Measurements from ENCODE around the gene SPPL2A.
"Not testable (repeated sequence)": the region's sequence is repeated elsewhere in the genome, so short reads cannot be mapped to it uniquely, and the experiment has no call there.

SPPL2A gene

DNA sequence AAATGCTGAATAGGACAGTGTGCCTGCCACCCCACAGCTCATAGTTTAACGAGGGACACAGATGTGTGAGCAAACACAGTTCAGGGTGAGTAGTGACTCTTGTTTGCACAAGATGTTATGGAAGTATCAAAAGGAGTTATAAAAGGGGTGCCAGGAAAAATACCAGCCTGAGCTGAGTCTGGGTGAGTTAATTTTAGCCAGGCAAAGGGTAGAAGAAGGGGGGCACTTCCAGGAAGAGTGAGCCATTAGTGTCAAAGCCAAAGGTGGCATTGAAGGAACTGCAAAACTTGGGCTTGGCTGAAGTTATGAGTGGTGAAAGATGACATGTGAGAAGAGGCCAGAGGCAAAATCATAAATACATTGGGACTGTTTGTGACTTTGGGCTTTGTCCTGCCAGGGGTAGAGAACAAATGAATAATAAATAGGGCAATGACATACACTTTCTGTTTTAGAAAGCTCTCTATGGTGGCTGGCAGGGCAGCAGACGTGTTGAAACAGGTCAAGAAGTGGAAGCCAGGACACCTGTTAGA is 1.9 kb upstream of the SPPL2A start:
- DNase-seq (ENCODE audit: low spot score): no peak

DNA sequence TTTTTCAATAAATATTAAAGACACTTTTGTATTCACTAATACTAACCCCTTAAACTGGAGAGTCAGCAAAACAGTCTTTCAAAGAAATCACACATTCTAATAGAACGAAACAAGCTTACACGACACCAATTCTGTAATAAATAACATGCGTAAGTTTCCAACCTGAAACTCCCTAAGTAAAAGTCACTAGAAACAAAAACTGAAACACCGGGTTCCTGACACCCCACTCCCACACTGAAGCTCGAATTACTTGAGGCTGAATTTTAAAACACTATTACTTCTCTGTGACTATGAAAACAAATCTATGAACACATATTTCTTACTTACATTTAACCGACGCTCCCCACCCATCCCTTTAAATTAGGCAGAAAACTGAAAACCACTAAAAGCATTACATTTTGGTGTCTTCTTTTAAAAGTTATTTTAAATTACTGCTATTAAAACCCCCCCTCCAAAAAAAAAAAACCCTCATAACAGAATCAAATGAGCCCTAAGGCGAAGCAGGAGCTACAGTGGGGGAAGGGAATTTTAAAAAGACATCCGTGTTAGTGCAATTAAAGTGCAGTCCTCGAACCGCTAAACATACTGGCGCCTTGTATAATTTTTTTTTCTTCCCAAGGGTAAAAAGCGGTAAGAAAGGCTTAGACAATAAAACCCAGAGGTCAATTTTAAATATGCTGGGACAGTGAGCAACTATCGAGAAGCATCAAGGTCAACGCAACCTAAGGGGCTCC is 878 bp downstream of the SPPL2A start:
- DNase-seq (ENCODE audit: low spot score): no peak

DNA sequence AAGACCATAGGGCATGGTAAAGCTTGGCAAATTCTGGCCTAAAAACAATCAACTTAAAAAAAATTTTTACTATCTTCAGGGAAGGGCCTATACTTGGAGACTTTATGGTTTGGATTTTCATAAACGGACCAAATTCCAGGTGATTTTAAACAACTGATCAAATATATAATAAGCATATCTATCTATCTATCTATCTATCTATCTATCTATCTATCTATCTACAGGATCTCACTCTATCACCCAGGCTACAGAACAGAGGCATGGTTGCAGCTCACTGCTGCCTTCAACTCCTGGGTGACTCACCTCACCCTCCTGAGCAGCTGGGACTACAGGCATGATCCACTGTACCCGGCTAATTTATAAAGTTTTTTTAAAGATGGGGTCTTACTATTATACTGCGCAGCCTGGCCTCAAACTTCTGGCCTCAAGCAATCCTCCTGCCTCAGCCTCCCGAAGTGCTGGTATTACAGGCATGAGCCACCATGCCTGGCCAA is 6.7 kb downstream of the SPPL2A start:
- DNase-seq (ENCODE audit: low spot score): no peak

DNA sequence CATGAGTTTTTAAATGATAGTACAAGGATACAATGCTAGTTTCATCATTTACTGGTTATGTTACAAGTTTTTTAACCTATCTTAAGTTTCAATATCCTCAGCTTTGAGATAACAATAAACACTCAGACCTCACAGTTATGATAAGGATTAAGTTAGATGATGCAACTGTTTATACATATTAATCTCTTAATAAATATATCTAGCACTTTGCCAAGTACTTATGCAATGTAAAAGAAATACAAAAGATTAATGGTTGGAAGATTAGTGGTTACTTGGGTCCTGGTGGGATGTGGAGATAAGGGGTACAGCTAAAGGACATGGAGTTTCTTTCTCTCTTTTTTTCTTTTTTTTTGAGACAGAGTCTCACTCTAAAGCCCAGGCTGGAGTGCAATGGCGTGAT is 12.0 kb downstream of the SPPL2A start:
- no peak for DNase-seq (ENCODE audit: low spot score)

DNA sequence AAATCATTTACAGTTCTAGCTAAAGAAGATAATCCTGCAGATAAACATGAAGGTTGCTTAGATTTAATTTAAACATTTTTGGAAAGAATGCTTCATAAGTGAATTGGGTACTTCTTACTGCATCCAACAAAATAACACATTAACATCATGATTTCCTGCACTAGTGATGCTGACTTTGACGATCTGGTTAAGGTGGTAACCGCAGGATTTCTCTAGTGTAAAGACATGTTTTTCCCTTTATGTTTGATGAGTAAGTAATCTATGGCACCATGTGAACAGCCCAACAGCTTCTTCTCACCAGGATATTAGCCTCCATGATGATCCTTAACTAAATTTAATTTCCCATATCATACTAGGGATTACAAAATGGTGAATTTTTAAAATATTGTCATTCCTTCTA is 14.1 kb downstream of the SPPL2A start:
- no peak for DNase-seq (ENCODE audit: low spot score)

DNA sequence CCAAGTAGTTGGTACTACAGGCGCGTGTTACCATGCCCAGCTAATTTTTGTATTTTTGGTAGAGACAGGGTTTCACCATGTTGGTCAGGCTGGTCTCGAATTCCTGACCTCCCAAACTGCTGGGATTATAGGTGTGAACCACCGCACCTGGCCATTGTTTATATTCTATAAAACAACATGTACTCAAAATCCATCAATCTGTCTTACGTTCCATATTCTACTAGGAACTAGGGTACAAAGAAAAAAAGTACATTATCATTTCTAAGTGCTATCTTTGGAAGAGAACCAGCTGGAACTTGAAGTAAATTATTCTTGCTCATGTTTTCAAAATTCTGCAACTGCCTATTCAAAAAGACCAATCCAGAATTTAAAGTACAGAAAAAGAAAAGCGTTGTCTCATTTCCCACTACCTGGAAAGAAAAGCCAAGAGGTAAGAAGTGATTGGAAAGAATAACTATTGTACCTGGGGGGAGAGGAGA is 15.2 kb downstream of the SPPL2A start:
- DNase-seq (ENCODE audit: low spot score): no peak

DNA sequence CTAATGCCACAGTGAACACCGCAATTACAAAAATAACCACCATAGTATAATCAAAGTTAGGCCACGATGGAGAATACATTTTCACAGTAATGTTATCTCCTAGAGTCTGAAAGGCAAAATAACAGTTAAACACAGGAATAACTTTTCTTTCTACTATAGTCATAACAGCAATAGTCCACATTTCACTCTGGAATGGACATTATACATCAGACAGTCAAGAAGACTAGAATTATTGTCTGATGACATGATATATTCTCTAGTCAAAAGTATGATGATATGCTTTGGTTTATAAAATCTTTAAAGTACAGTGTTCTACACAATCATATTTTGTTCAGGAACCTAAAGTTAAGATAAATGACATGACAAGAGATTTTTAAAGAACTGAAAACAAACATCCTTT is 18.0 kb downstream of the SPPL2A start:
- DNase-seq (ENCODE audit: low spot score): no peak

DNA sequence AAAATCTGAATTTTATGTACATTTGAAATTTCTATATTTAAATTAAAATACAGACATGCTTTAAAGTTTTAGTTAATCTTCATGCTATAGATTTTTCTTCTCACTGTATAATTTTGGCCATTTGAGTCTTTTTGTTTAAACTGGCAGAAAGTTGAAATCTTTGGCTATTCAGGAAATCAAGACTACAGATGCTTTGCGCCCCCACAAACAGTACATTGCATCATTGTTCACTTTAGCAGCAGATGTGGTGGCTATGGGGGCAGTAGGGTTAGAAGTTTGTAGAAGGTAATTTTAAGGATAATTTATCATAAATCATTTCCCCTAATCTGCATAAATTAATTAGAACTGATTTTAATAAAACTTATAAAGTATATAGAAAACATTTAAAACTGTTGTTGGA is 20.9 kb downstream of the SPPL2A start:
- DNase-seq (ENCODE audit: low spot score): no peak

DNA sequence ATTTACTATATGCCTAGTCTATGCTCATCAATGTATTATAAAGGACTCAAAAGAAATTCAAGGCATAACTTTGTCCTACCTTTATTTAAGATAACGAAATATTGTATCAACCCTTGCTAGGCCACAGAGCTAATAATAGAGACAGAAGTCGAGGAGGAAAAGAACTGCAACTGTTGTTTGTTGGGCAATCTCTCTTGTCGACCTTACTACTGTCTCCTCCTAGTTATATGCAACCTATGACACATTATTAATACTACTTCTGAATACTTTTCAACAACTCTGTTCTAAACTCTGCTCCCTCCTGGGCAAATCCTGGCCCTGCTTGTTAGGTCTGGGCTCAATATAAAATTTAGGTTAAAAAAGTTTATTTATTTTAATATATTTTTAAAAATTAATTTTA is 24.6 kb downstream of the SPPL2A start:
- no peak for DNase-seq (ENCODE audit: low spot score)

DNA sequence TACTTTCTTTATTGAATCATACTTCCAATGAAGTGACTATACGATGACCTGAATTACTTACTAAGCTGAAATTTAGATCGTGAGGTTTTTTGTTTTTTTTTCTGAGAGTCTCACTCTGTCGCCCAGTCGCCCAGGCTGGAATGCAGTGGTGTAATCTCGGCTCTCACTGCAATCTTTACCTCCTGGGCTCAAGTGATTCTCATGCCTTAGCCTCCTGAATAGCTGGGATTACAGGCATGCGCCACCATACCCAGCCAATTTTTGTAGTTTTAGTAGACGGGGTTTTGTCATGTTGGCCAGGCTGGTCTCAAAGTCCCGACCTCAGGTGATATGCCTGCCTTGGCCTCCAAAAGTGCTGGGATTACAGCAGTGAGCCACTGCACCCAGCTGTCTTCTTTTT is 28.7 kb downstream of the SPPL2A start:
- DNase-seq (ENCODE audit: low spot score): no peak

DNA sequence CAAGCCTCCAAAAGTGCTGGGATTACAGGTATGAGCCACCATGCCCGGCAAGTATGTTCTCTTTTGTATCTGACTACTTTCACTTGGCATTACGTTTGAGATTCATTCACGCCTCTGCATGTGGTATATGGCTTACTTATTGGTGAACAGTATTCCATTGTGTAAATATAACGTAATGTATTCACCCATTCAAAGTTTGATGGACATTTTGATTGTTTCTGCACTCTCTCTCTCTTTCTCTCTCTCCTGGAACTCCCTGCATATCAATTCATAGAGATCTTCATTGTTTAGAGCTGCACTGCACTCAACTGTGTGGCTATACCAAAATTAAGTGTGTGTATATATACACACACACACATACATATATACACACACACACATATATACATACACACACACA is 30.4 kb downstream of the SPPL2A start:
- no peak for DNase-seq (ENCODE audit: low spot score)

DNA sequence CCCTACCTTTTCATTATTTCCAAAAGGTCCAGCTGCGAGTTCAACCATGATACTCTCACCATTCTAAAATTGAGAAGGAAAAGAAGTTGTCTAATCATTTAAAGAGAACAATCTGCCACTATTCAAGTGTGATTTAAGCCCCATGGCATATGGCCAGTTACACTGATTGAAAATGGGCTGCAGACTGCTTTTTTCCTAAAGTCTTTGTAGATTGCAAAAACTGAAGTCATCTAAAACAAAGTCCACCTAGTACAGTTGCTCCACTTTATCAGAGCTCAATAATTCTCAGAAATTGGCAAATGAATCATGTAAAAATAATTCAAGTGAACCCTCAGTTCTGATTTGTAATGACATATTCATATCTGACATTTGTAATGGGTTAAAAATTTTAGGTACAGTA is 39.2 kb downstream of the SPPL2A start:
- no peak for DNase-seq (ENCODE audit: low spot score)

DNA sequence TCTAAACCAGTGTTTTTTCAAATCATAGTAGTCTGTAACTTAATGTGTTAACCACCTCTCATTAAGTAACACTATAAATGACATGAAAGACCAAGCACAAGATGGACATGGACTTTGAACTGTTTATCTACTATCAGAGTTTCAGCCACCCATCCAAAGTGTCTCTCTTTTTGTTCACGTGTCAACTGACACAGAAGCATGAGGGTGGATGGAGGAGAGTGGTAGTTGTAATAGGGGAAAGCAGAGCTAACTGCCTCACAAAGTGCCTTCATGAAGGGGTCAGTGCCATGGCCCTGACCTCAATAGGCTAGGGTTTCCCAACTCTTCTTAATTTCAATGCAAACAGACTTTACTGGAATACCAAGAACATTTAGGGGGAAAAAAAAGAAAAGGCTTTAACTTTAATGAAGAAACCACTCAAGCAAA is 46.8 kb downstream of the SPPL2A start:
- no peak for DNase-seq (ENCODE audit: low spot score)

DNA sequence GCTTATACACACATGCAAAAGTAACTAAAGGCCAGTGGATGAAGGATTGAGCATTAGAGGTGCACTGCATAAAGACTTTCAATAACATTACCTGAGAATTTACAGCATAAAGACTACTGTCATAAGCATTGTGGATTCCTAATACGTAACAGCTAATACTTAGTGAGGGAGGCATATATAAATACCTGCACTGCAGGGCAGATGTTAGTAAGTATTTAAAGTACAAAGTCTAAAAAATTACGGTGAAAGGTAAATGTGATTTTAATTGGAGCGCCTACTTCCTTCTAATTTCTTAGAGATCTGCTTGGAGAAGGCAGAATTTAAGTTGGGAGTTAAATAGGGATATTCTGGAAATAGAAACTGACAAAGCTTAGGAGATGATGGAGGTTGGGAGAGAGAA is 53.5 kb downstream of the SPPL2A start:
- peak; percentile 34 for DNase-seq (ENCODE audit: low spot score)

DNA sequence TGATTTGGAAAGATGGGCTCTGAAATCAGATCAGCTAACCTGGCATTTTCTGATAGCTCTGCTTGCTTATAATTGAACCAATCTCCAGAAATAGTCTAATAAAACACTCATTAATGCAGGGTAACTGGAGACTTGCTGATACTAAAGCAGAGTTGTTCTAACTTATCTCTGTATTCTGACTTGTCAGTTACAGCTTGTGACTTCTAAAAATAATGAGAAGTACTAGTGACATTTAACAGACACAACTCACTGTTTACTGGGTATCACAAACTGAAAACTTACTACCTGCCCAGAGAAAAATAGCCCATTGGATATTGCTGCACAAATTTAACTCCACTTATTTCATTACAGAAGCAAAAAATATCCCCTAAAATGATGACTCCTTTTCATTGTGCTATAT is 54.9 kb downstream of the SPPL2A start:
- no peak for DNase-seq (ENCODE audit: low spot score)

DNA sequence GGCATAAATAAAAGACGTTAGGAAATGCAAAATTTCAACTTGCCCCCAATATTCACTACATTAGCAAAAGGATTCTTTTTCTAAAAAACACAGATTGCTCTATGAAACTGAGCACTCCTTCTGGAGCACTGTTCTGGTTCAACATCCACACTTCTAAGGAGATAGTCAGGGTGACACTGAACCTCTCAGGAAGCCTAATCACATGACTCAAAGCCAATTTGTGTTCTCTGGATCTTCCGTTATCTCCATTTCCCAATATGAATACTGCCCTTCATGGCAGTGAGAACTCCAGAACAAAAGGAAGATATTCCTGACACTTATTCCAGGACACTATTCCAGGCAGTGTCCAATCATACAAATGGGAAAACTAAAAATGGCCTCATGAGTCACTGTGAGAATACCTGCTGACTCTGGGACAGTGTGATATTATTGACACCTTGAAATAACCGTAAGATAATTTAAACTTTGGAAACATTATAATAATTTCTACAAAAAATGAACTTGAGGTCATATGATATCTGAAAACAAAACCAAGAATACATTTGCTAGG is 57.6 kb downstream of the SPPL2A start:
- DNase-seq (ENCODE audit: low spot score): no peak

DNA sequence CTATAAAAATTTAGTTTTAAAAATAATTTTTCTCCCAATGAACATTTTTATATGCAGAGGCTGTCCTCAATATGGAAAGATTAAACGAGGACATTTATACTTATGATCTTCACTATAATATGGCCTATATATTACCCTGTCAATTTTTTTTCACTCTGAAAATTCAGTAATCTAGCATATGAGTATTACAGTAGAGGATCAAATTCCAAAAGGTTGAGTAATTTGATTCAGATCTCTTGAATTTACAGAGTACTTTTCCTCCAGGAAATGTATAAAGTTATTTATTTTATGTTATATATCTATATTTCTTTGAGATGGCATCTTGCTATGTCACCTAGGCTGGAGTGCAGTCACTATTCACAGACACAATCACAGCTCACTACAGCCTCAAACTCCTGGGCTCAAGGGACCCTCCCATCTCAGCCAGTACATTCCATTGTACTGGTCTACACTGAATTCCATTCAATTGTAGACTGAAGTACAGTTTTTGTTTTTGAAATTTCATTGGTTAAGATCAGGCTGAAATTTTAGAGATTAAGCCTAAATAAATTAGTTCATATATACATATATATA is 62.7 kb downstream of the SPPL2A start:
- DNase-seq (ENCODE audit: low spot score): no peak

DNA sequence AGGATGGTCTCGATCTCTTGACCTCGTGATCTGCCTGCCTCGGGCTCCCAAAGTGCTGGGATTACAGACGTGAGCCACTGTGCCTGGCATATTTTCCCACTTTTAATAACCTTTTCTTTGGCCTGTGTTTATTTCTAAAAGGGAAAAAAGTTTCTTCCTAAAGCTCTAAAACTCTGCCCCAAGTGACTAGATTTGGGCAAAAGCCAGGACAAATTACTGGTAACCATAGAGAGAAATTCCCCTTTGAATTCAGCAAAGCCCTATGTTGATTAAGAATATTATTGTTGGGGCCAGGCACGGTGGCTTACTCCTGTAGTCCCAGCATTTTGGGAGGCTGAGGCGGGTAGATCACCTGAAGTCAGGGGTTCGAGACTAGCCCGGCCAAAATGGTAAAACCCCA is 67.4 kb downstream of the SPPL2A start:
- no peak for DNase-seq (ENCODE audit: low spot score)

DNA sequence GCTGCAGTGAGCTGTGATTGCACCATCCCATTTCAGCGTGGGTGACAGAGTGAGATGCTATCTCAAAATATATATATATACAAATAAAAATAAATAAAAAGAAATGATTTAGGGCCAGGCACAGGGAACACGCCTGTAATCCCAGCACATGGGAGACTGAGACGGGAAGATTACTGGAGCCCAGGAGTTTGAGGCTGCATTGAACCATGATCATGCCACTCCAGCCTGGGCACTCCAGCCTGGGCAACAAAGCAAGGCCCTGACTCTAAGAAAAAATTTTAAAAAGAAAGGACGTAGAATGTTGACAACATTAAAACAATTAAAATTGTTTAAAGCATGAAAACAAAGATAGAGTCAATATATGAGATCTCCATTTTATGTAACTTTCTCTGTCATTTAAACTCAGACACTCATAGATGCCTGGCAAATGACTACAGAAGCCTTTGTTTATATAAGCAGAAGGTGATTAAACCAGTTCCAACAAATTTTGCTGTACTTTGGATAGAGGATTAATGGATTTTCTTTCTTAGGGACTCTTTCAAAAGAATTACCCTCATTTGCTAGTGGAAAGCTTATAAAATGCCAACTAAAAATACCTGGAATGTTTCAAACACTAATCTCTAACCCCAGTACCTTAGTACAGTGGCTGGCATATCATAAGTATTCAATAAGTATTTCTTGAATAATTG is 68.3 kb downstream of the SPPL2A start:
- DNase-seq (ENCODE audit: low spot score): no peak

DNA sequence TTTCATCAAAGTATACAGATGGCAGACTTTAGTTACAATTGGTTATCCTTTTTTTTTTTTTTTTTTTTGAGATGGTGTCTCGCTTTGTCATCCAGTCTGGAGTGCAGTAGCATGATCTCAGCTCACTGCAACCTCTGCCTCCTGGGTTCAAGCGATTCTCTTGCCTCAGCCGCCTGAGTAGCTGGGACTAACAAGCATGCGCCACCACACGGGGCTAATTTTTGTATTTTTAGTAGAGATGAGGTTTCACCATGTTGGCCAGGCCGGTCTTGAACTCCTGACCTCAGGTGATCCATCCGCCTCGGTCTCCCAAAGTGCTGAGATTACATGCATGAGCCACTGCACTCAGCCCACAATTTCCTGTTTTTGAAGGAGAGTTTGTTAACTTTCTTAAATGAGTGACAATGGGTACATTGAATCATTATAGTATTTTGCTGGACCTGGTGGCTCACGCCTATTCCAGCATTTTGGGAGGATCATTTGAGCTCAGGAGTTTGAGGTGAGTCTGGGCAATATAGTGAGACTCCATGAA is 70.8 kb downstream of the SPPL2A start:
- not testable (repeated sequence) for DNase-seq (ENCODE audit: low spot score)

DNA sequence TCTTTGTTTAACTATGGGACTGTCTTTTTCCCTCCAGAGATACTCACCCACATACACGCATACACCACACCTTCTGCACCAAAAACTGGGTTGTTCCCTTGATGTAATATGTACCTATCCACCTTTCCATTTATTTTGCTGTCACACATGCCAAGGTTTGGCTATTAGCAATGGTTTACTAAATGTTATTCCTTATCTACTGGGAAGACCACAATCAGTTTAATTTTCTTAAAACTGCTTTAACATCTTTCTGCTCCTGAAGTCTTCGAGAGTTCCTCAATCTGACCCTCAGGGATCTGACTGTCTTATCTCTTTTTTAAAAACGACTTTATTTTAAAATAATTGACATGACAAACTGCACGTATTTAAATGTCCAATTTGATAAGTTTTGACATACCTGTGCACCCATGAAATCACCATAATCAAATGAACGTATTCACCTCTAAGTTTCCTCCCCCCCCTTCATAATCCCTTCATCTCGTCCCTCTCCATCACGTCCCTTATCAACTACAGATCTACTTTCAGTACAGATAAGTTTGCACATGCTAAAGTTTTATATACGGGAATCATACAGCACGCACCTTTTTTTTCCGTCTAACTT is 78.1 kb downstream of the SPPL2A start:
- DNase-seq (ENCODE audit: low spot score): no peak

All from putamen (tissue), 1 donor.